GM18909 (cell line): ENCODE results near the gene ENKUR.
"Not testable (repeated sequence)": the region's sequence is repeated elsewhere in the genome, so short reads cannot be mapped to it uniquely, and the experiment has no call there.

ENCODE experiments used
- ATAC-seq: cut with Tn5 transposase; IDR thresholded peaks from one replicate; pipeline ENCODE4 v1.9.1; 2021; ENCODE audit warnings: mild to moderate bottlenecking; ENCODE audit not compliant: unreplicated experiment, poor library complexity

Gene ENKUR

GRCh38 chr10:24981161-24981710 lies 34.7 kb downstream of the ENKUR start:
- ATAC-seq, result no peak

DNA sequence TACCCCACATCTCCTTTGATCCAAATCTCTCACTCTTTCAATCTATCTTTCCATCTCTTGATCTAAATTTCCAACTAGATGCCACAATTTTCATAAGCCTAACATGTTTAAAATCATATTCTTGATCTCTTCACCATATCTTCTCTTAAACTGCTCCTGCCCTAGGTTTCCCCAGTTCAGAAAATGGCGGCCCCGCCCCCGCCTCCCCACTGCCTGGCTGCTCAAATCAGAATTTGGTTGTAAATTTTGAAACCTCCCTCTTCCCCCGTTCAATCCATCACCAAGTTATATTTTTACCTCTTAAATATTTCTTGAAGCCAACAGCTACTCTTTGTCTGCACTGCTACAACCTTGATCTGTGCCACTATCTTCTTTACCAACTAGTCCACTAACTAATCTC lies 36.3 kb downstream of the ENKUR start:
- no peak for ATAC-seq

GRCh38 chr10:24974976-24975375 lies 41.0 kb downstream of the ENKUR start:
- ATAC-seq, result no peak

GRCh38 chr10:24973163-24973562 lies 42.8 kb downstream of the ENKUR start:
- no peak for ATAC-seq

- no peak for ATAC-seq
These were observed 44.6 kb downstream of the ENKUR start for GRCh38 chr10:24971374-24971773.

GRCh38 chr10:24969841-24970281 lies 46.1 kb downstream of the ENKUR start:
- ATAC-seq, result no peak

GRCh38 chr10:24968951-24969350 lies 47.0 kb downstream of the ENKUR start:
- not testable (repeated sequence) for ATAC-seq

DNA sequence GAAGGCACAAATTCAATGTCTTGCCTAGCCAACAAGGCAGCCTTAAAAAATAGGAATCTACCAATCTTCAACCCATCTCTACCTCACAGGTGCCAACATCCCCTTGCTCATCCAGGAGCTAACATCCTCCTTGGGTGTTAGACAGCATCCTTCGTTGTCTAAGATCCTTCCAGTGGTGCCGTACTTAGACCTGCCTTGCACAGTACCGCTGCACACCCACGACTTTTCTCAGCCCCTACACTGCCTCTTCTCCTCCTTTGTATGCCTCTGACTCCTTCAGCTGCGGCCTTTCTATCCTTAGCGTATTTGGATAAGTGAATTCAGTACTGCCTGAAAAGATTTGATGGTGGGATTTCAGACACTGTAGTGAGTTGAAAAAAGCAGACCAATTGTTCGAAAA lies 47.6 kb downstream of the ENKUR start:
- ATAC-seq, result no peak

DNA sequence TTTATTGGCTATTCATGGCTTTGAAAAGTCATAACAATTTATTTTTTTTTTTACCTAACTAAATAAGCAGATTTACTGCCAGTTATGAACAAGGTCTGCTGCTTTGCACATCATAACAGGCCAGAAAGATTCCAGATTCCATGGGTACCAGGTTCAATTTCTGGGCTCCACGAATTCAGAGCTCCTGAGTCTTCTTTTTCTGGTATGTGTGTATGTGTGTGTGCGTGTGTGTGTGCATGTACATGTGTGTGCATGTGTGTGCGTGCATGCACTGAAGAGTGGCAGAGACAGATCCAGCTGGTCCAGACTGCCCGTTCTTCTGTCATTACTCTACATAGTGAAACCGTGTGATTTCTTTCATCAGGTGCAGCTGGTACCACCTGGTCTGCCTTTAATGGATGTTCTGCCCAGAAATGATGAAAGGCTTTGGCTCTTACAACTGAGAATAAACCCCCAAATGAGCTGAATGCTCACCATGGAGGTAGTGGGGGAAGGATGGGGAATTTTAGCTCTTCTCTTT lies 48.9 kb downstream of the ENKUR start:
- no peak for ATAC-seq

DNA sequence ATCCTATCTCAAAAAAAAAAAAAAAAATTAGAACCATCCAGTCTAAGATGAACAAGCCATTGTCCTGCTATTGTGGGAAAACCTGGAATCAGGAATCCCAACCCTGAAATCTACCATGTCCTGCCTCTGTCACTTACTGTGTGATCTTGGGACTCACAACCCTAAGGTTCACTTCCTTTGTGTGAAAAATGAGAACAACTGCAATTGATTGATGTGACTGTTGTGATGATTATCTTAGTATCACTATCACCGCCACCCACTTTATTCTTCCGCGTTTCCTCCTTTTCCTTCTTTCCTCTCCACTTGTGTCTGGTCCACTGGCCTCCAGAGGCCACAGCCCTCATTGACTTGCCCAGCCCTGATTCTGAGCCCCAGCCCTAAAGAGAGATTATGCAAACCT lies 50.9 kb downstream of the ENKUR start:
- ATAC-seq, result no peak

DNA sequence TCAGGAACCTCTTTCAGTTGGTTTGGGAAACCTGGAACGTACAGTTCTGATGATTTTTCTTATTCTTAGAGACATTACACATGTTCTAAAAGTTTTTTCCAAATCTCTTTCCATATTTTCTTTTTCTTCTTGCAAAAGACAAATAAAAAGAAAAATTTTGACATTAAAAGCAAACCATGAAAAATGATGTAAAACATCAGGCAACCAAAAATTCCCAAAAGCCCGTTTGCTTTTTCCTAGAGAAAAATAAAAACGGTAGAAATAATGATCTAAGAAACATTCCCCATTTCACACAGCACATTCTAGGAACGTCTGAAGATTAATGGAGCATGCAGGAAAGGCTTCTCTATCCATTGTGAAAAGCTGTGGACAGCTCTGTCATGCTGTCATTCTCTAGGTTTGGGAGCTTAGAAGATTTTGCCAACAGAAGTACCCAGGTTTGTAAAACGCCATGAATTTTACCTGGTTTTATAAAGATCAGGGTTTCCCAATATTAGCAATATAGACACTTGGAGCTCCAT lies 52.4 kb downstream of the ENKUR start:
- ATAC-seq, result no peak

DNA sequence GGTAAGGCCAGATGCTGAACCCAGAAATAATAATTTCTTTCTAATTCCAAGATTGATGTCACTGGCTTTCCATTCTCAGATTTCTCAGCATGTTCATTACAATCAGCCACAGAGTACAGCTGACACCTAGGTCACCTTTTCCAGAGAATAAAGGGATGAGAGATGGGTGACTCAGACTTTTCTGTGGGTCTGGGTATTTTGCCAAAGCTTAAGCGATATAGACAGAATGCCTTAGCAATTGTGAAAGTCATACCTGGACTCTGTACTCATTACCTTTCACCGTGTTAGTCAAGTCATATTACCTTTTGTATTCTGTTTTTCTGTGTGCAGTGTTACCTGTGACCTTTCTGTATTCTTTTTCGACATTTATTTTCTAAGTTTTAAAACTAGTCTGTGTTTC lies 53.0 kb downstream of the ENKUR start:
- ATAC-seq, result no peak

DNA sequence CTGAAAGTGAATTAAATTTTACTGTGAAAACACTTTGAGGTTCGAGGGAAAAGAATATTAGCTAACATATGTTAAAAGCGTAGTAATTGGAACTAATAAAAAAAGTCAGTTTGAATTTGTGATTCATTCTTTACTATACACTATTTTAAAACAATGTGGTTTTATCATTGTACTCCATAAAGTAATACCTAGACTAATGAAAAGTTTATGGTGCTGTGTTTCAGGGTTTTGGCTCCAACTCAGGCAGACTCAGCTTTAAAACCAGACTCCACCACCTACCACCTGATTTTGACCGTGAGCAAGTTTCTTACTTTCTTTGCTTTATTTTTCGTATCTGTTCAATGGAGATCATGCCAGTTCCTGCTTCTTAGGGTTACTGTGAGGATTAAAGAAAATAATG lies 54.4 kb downstream of the ENKUR start:
- ATAC-seq, result no peak

GRCh38 chr10:24959382-24959730 lies 56.6 kb downstream of the ENKUR start:
- no peak for ATAC-seq

DNA sequence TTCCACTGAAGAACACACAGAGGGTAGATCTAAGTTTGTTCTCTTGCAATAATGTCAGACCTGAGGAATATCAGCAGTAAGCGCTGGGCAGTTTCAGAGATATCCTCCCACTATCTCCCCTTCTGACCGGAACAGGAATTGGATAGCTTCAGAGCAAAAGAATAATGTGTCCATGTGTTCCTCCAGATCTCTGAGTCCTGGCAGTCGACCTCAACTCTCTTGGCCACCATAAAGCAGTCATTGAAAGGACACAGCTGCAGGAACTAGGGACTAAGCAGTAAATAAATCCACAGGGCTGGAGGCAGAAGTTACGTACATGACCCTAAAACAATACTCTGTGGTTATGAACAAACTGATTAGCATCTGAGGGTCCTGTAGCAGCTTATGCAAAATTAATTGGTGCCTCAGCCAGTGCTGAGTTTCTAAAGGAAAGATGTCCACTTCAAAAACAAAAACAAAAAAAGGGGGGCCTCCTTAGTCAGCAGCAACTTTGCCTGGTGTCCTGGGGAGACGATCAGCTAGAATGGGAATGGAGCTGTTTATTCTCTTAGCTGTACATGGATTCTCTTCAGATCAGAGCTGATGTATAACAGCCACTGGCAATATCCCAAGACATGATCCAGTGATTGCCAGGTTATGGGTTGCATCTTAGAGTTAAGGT lies 57.1 kb downstream of the ENKUR start:
- no peak for ATAC-seq

DNA sequence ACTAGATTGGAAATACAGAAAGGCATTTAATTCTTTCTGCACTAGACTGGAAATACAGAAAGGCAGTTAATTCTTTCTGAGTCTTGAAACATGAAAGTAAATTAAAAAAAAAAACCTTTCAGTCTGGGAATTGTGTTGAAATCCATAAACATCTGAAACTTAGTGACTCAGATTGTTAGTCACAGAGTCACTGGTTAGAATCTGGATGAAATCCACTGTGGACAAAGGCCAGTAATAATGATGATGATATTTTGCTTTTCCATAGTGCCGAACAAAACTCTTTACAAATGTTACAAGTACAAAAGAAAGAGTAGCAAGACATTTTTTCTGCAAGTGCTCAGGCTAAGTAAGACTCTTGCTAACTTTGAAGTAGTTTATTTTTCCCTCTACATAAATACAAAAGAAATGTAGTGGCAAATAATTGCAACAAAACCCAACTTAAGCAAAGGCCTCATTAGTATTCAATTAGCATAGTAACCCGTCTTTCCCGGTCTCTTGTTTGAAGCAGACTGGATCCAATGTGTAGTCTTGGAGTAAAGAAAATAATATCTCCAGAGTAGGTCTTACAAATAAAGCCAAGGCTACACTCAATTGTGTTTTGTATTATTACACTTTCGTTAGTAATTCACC lies 57.8 kb downstream of the ENKUR start:
- ATAC-seq, result no peak

DNA sequence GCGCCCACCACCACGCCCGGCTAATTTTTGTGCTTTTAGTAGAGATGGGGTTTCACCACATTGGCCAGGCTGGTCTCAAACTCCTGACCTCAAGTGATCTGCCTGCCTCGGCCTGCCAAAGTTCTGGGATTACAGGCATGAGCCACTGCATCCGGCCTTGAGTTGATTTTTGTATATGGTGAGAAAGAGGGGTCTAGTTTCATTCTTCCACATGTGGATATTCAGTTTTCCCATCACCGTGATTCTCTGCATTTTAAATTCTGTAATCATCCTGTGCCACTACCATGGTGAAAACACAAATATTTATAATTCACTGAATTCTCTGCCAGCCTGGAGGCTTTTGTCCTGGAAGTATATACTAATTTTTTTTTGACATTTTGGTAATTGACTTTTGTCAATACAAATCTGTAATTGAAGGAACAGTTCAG lies 58.3 kb downstream of the ENKUR start:
- ATAC-seq, result not testable (repeated sequence)

GRCh38 chr10:24953675-24954074 lies 62.3 kb downstream of the ENKUR start:
- no peak for ATAC-seq

DNA sequence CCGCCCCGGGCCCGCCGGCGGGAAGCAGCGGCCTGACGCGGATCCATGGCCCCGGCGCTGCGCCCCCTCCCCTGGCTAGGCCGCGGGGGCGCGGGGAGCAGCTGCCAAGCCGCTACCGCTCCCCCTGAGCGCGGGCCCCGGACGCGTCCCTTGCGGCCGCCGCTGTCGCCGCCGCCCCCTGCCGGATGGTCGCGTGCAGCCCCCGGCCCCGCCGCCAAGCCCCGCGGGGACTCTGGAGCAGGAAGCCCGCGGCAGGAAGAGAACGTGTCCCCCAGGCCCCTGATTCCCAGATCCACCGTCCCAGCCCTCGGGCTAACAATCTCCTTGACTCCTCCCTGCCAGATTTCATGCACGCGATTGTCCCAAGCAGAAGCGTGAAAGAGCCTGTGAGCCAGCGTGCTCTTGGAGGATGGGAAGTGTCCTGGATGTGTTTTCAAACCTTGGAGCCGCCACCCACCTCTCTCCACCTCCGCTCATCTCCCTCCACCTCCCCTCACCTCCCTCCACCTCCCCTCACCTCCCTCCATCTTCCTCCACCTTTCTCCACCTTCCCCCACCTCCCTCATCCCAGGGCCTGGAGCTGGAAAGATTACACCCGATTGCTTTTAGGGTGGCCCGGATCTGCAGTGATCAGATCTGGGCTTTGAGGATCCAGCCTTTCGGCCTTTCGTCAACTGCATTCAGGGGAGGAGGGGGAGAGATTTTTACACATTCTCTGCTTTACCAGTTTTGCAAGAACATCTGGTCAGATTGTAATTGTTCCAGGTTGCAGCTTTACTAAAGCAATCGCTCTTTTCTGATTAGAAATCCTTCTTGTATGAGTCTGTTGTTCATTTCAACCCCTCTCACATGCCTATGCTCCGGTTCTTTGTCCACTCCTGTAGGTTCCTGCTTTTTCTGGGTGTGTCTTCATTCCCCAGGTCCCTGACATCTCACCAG lies 63.0 kb downstream of the ENKUR start:
- peak; percentile 69 for ATAC-seq

DNA sequence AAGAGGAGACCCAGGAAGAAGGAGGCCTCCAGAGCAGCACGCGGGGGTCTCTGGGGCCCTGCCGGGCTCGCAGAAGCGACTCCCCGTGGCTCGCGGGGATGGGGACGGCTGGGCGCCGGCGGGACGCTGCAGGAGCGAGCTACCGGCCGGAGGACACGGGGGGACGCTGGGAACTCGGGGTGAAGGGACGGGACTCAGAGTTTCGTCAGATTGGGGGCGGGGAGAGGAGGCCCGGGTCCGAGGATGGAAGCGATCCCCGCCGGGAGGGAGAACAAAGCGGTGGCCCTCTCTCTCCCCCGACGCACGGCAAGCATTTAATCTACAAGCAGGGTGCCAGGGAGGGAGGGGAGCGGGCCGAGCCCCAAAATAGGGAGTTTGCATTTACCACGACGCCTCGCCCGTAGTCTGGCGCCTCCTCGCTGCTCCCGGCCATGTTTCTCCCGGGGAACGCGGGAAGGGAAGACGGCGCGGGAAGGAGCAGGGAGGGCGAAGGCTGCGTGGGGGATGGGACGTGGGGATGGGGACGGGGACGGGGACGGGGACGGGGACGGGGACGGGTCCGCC lies 63.7 kb downstream of the ENKUR start, which contains the start of gene PRTFDC1:
TSS of gene PRTFDC1 (minus strand) at position 464 of the 564 bp plus-strand sequence. CDS start at position 433, 31 bp downstream.
- peak; percentile 40 for ATAC-seq
